WERI-Rb-1 (cell line): Measurements from ENCODE around the gene NUP214.
A peak's percentile ranks its signal among the peaks of the same experiment; 100 is the strongest.

Experiments
- DNase-seq: peaks from one replicate; pipeline ENCODE4 v3.0.0-alpha.2; 2020
- H3K27ac ChIP-seq: fragments of 250-450 bp; sonication (Bioruptor Pico); 2 replicates; pipeline ENCODE4 v1.5.1; 2020; ENCODE audit warnings: mild to moderate bottlenecking, moderate library complexity
- H3K27me3 ChIP-seq: fragments of 250-450 bp; sonication (Bioruptor Pico); 2 replicates; pipeline ENCODE4 v1.5.1; 2021; ENCODE audit warnings: mild to moderate bottlenecking, low read depth, moderate library complexity; ENCODE audit not compliant: insufficient read depth, severe bottlenecking
- H3K36me3 ChIP-seq: fragments of 250-450 bp; sonication (Bioruptor Pico); 2 replicates; pipeline ENCODE4 v1.5.1; 2020; ENCODE audit warnings: mild to moderate bottlenecking, moderate library complexity
- H3K4me3 ChIP-seq: 2 replicates; pipeline ENCODE4 v1.5.1; 2011; ENCODE audit warnings: low read depth, mild to moderate bottlenecking, control low read depth, low read length
- H3K9me3 ChIP-seq: fragments of 250-450 bp; sonication (Bioruptor Pico); 2 replicates; pipeline ENCODE4 v1.5.1; 2021; ENCODE audit warnings: mild to moderate bottlenecking, moderate library complexity; ENCODE audit not compliant: severe bottlenecking
- TF ChIP-seq, protein P1 (sequence below): IDR thresholded peaks from 2 replicates; pipeline ENCODE4 v1.5.1; 2011; ENCODE audit warnings: low read depth, mild to moderate bottlenecking, control low read depth, inconsistent platforms, low read length

The NUP214 gene

DNA sequence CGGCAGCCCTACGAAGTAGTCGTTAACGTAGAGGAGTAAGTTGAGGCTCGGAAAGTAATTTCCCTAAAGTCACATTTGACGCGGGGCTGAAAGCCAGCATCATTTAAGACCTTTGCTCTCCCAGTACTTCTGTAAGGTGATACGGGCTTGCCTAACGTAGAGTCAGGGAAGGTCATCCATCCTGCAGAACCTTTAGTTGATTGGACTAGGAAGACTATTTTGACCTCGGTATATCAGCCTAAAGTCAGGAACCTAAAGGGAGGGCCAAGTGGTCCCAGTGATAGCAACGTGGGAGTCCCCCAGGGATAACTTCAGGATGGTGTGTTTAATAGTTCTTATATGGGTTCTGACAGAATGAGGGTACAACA, 657 bp downstream of the NUP214 start:
- DNase-seq: no peak
- H3K27me3 ChIP-seq: no peaks in the 10 kb centered on the region
- peaks cover 49% of the 10 kb centered on the region for H3K36me3 ChIP-seq
- peak overlapping the region; percentile 97 for H3K27ac ChIP-seq
- TF ChIP-seq, protein P1, sequence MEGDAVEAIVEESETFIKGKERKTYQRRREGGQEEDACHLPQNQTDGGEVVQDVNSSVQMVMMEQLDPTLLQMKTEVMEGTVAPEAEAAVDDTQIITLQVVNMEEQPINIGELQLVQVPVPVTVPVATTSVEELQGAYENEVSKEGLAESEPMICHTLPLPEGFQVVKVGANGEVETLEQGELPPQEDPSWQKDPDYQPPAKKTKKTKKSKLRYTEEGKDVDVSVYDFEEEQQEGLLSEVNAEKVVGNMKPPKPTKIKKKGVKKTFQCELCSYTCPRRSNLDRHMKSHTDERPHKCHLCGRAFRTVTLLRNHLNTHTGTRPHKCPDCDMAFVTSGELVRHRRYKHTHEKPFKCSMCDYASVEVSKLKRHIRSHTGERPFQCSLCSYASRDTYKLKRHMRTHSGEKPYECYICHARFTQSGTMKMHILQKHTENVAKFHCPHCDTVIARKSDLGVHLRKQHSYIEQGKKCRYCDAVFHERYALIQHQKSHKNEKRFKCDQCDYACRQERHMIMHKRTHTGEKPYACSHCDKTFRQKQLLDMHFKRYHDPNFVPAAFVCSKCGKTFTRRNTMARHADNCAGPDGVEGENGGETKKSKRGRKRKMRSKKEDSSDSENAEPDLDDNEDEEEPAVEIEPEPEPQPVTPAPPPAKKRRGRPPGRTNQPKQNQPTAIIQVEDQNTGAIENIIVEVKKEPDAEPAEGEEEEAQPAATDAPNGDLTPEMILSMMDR: no peak
- no peaks in the 10 kb centered on the region for H3K9me3 ChIP-seq
- peak overlapping the region; percentile 88 for H3K4me3 ChIP-seq

DNA sequence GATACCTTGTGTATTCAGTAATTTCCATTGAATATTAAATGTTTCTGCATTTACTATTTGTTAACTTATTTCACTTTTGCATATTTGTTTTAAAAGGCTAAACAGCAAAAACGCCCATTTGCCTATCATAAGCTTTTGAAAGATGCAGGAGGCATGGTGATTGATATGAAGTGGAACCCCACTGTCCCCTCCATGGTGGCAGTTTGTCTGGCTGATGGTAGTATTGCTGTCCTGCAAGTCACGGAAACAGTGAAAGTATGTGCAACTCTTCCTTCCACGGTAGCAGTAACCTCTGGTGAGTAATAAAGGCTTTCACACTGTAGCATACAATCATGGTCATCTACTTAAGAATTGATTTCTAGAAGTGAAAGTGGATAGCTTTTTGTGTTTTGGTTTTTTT, 3.8 kb downstream of the NUP214 start:
- Histone ChIP-seq H3K27ac (no peak overlapping the region), H3K36me3 (peaks cover 67% of the 10 kb centered on the region), H3K9me3 (no peaks in the 10 kb centered on the region), H3K27me3 (no peaks in the 10 kb centered on the region), H3K4me3 (no peak overlapping the region)
- no peak for DNase-seq
- TF ChIP-seq, protein P1: no peak

DNA sequence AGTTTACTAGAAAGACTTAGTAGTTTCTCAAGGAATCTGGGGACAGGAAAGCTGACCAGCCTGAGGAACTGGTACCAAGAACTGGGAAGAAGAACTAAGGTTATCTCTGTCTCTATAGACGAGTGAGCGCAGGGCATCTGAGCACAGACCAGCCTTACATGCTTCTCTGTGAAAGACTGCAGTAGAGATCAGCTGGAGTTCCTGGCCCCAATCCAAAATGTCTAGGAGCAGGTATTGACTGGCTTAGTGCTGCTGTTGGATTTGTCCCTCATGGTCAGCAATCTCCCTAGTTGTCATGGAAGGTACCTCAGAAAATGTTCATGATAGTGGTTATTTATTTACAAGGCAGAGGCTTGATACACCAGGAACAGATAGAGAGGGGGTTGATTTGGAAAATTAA, 13.3 kb downstream of the NUP214 start:
- DNase-seq: no peak
- H3K27me3 ChIP-seq: no peaks in the 10 kb centered on the region
- H3K4me3 ChIP-seq: no peak overlapping the region
- H3K36me3 ChIP-seq: peaks cover 94% of the 10 kb centered on the region
- H3K27ac ChIP-seq: no peak overlapping the region
- H3K9me3 ChIP-seq: no peaks in the 10 kb centered on the region
- TF ChIP-seq, protein P1: no peak

DNA sequence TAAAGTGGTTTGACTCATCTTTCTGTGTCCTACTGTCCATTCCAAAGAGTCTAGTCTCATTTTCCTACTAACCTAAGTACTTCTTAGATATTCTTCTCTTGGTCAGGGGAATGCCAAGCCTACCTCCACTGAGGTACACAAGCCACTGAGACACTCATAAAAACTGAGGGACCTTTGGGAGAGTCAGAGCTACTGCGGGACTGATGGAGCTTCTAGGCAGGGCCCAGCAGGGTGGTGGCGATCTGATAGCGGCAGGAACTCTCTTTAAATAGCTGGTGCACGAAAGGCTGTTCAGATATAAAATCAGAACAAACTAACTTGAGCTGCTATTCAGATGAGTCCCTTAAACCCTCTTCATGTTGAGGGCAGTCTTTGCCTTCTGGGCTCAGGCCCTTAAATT, 14.7 kb downstream of the NUP214 start:
- Histone ChIP-seq H3K4me3 (no peak overlapping the region), H3K9me3 (no peaks in the 10 kb centered on the region), H3K27me3 (no peaks in the 10 kb centered on the region), H3K36me3 (peaks cover 94% of the 10 kb centered on the region), H3K27ac (peak overlapping the region; percentile 9; the same call in 1 of the 2 replicates)
- TF ChIP-seq, protein P1: no peak
- no peak for DNase-seq

DNA sequence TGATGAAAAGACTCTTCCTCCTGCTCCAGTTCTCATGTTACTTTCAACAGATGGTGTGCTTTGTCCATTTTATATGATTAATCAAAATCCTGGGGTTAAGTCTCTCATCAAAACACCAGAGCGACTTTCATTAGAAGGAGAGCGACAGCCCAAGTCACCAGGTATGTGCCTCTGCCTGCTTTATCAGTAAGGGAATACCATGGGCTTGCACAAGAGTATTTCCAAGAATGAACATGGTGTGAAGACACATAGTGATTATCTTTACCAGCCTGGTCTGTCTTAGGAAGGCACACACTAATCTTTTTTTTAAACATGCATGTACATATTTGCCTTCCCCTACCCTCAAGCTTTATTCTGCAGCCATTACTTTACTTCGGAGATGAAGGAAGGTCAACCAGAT, 15.2 kb downstream of the NUP214 start:
- TF ChIP-seq, protein P1: no peak
- H3K9me3 ChIP-seq: no peaks in the 10 kb centered on the region
- DNase-seq: no peak

DNA sequence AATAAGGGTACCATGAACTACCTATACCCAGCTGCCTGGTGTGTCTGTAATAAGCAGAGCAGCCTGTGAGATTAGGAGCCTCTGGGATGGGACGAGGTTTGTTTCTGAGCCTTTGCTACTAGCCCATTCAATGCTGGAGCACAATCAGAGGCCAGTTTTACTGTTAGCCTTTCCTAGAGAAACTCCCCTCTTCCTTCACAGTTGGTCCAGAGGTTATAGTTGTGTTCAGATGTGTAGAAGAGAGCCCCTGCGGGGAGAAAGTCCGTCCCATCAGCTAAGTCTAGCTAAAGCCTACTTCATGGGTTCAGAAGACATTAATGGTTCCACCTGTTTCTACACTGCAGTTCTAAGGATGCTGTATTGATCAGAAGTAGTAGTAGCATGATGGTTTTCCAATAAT, 16.8 kb downstream of the NUP214 start:
- Histone ChIP-seq H3K36me3 (peaks cover 94% of the 10 kb centered on the region), H3K4me3 (no peak overlapping the region), H3K9me3 (no peaks in the 10 kb centered on the region), H3K27me3 (no peaks in the 10 kb centered on the region), H3K27ac (no peak overlapping the region)
- TF ChIP-seq, protein P1: no peak
- no peak for DNase-seq

More for the DNA sequence above, 15.2 kb downstream of the NUP214 start:
- Histone ChIP-seq H3K36me3 (peaks cover 94% of the 10 kb centered on the region), H3K27ac (no peak overlapping the region; the same call in 1 of the 2 replicates), H3K27me3 (no peaks in the 10 kb centered on the region), H3K4me3 (no peak overlapping the region)
